ENCODE measurements around the gene PTPRD. TPM values are rescaled to one million over a fixed set of nuclear protein-coding genes. Genes with fewer than 3 reads are reported as not detected.

The PTPRD gene
- total RNA-seq, 2 experiments from 2014 or later = not detected

DNA sequence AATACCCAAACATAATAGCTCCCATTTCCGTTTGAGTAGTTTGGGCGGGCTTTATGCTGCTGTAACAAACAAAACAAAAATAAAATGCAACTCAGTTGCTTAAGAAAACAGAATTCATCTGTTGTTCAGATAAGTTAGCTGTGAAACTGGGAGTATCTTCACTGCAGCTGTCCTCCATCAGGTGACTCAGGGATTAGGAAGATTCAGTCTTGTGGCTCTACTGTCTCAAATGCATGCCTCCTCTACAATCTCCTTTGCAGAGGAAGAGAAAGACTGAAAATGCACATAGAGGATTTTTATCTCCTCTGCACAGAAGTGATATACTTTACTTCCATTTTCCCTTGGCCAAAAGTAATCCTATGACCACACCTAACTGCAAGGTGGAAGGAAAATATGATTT, 883.7 kb downstream of the PTPRD start:
- Mint-ChIP-seq H3K36me3 (ENCODE audit: low read depth) (no peaks in the 10 kb centered on the region), H3K27me3 (no peaks in the 10 kb centered on the region), H3K4me3 (no peak overlapping the region), H3K27ac (no peak overlapping the region), H3K4me1 (no peaks in the 10 kb centered on the region), H3K9me3 (ENCODE audit: low read depth) (peaks cover 4% of the 10 kb centered on the region)
- DNase-seq (no peak), ATAC-seq (no peak)
- CTCF ChIA-PET = no interaction called here
- POLR2A ChIA-PET = no interaction called here
- intact Hi-C loops (cut with DNase I, micrococcal nuclease) = no loop called here

DNA sequence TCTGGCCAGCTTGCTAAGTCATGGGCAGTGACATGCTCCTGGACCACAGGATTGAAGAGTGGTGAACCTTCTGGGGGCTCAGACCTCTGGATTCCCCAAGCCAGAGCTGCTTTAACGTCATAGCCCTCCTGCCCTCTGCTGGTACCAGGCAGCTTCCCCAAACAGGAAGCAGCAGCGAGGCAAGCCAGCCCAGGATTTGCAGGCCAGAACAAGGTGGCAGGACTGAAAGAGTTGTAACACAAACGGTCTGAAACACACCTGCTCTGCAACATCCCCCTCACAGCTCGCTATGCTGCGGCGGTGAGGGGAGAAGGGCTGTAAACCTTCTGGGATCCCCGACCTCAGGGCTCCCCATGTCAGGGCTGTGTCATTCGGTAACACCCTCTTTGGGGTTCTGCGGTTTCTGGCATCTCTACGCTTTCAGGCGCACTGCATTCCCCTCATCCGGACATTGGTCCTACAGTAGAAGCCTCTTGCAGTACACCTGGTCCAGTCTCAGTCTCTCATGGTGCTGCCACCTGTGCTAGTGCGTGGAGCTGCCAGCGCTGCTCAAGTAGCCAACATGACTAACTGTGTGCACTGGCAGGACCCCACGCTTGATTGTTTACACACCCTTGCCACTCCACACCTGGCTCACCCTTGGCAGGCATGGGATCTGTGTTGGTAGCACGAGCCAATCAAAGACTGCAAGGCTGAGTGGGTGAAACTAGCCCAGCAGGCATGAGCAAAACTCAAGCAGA, 893.3 kb downstream of the PTPRD start:
- no peaks in the 10 kb centered on the region for H3K27me3 Mint-ChIP-seq
- no peaks in the 10 kb centered on the region for H3K9me3 Mint-ChIP-seq (ENCODE audit: low read depth)
- intact Hi-C loops (cut with DNase I, micrococcal nuclease) = no loop called here
- H3K36me3 Mint-ChIP-seq (ENCODE audit: low read depth) = no peaks in the 10 kb centered on the region
- POLR2A ChIA-PET = no interaction called here
- no peaks in the 10 kb centered on the region for H3K4me1 Mint-ChIP-seq
- no peak for DNase-seq
- CTCF ChIA-PET = no interaction called here
- H3K4me3 Mint-ChIP-seq = no peak overlapping the region
- no peak for ATAC-seq
- H3K27ac Mint-ChIP-seq = no peak overlapping the region

DNA sequence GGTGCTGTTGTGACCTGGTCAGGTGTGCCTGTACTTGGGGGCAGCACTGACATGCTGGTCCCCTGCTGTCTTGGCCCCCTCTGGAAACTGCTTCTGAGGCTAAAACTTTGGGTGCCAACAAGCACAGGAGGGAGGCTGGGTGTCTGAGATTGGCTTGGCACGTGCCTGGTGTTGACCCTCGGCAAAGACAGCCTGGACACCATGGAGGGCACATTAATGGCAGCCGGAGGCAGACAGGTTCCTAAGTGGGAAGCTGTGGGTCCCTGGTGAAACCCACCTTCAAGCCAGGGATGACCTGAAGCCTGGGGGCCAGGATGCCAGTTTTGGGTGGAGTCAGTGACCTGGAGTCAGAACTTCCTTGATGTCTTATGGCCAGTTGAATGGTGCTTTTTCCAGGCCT, 894.1 kb downstream of the PTPRD start:
- POLR2A ChIA-PET = no interaction called here
- CTCF ChIA-PET = no interaction called here
- Mint-ChIP-seq H3K27me3 (no peaks in the 10 kb centered on the region), H3K4me3 (no peak overlapping the region), H3K36me3 (ENCODE audit: low read depth) (no peaks in the 10 kb centered on the region), H3K4me1 (no peaks in the 10 kb centered on the region), H3K9me3 (ENCODE audit: low read depth) (no peaks in the 10 kb centered on the region), H3K27ac (no peak overlapping the region)
- intact Hi-C loops (cut with DNase I, micrococcal nuclease) = no loop called here
- ATAC-seq (no peak), DNase-seq (no peak)

DNA sequence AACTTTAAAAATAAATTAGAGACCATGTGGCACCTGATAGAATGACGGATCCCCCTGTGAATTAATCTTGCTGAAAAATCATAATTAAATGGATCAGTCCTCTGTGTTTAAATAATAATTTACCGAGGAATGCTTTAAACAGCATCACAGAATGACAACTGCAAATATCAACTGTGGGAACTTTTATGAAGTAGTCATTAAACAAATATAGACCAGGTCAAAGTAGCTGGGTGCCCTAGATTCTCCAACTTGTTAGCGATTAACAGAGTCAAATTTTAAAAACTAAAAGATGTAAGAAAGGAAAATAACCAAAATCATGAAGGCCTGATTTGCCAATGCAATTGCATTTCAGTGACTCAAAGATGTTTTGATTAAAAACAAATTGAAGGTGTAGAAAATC, 933.4 kb downstream of the PTPRD start:
- H3K4me1 Mint-ChIP-seq = no peaks in the 10 kb centered on the region
- no peaks in the 10 kb centered on the region for H3K9me3 Mint-ChIP-seq (ENCODE audit: low read depth)
- H3K27ac Mint-ChIP-seq = no peak overlapping the region
- intact Hi-C loops (cut with DNase I, micrococcal nuclease) = no loop called here
- POLR2A ChIA-PET = no interaction called here
- no peak overlapping the region for H3K4me3 Mint-ChIP-seq
- H3K36me3 Mint-ChIP-seq (ENCODE audit: low read depth) = no peaks in the 10 kb centered on the region
- ATAC-seq (no peak), DNase-seq (no peak)
- CTCF ChIA-PET = no interaction called here
- H3K27me3 Mint-ChIP-seq = no peaks in the 10 kb centered on the region

DNA sequence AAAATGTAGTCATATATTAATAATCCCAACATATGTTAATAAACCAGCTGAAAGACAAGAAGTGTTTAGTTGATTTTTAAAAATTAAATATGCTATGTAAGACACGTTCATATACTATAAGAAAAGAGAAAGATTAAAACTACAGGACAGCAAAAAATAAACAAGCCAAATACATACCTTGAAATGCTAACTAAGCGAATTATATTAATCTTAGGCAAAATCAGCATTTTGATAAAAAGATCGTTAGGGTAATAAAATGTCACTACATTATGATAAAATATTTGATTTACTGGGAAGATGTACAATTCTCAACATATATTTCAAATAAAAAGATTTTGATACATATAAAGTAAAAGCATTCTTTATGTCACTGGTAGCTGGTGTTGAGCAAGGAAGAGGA, 938.3 kb downstream of the PTPRD start:
- intact Hi-C loops (cut with DNase I, micrococcal nuclease) = no loop called here
- H3K4me3 Mint-ChIP-seq = no peak overlapping the region
- H3K27me3 Mint-ChIP-seq = no peaks in the 10 kb centered on the region
- H3K27ac Mint-ChIP-seq = no peak overlapping the region
- H3K36me3 Mint-ChIP-seq (ENCODE audit: low read depth) = no peaks in the 10 kb centered on the region
- H3K9me3 Mint-ChIP-seq (ENCODE audit: low read depth) = no peaks in the 10 kb centered on the region
- DNase-seq (no peak), ATAC-seq (no peak)
- no peaks in the 10 kb centered on the region for H3K4me1 Mint-ChIP-seq
- POLR2A ChIA-PET = no interaction called here
- CTCF ChIA-PET = no interaction called here

DNA sequence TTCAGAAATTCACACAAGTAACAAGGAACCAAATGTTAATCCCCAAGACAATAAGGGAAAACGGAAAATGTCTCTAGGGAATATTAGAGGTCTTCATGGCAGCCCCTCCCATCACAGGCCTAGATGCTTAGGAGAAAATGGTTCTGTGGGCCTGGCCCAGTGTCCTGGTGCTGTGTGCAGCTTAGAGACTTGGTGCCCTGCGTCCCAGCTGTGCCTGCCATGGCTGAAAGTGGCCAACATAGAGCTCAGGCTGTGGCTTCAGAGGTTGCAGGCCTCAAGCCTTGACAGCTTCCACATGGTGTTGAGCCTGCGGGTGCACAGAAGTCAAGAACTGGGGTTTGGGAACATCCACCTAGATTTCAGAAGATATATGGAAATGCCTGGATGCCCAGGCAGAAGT, 942.3 kb downstream of the PTPRD start:
- H3K27ac Mint-ChIP-seq = no peak overlapping the region
- no peak overlapping the region for H3K4me3 Mint-ChIP-seq
- H3K9me3 Mint-ChIP-seq (ENCODE audit: low read depth) = no peaks in the 10 kb centered on the region
- H3K36me3 Mint-ChIP-seq (ENCODE audit: low read depth) = no peaks in the 10 kb centered on the region
- DNase-seq (no peak), ATAC-seq (no peak)
- no peaks in the 10 kb centered on the region for H3K27me3 Mint-ChIP-seq
- ChIA-PET CTCF (interaction anchor here (0.7 kb wide), 1 partner anchor 340 kb away, joined by 3 read pairs; no protein-coding TSS in a partner anchor), POLR2A (no interaction called here)
- no peaks in the 10 kb centered on the region for H3K4me1 Mint-ChIP-seq
- intact Hi-C loops (cut with DNase I, micrococcal nuclease) = no loop called here

DNA sequence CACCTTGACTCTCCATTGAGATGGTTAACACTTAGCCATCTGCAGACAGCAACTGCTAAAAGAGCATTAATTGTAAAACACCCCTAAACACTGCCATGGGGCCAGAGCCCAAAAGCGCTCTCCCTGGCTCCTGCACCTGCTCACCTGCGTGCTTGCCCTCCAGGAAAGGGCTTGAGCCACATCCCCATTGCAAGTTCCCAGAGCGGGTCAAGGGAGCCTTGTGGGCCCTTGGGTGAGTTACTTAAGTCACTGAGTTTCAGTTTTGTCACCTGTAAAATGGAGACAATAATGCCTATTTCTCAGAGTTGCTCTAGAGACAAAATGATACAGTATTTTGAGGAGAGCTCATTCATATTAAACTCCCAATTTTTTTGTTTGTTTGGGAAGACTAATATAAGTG, 967.8 kb downstream of the PTPRD start:
- Mint-ChIP-seq H3K27ac (no peak overlapping the region), H3K4me3 (no peak overlapping the region), H3K27me3 (no peaks in the 10 kb centered on the region), H3K36me3 (ENCODE audit: low read depth) (no peaks in the 10 kb centered on the region), H3K9me3 (ENCODE audit: low read depth) (no peaks in the 10 kb centered on the region), H3K4me1 (no peaks in the 10 kb centered on the region)
- ChIA-PET POLR2A (no interaction called here), CTCF (no interaction called here)
- ATAC-seq (no peak), DNase-seq (no peak)
- intact Hi-C loops (cut with DNase I, micrococcal nuclease) = no loop called here

DNA sequence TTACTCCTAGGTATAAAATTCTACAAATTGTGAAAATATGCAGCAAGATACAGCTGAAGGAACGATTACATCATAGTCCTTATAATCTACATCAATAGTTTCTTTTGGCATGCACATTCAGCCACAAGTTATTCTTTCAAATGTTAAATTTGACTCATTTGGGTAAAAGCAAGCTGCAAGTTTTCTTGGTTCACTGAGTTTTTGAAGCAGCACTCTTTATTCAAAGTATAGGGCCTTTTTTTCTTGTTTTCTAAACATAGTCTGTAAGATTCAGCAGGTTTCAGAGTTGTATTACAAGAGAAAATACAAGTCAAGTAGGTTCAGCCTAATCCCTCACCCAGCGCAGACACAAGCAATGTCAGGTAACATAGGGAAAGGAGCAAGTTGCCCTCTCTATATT, 981.5 kb downstream of the PTPRD start:
- Mint-ChIP-seq H3K4me1 (no peaks in the 10 kb centered on the region), H3K27me3 (no peaks in the 10 kb centered on the region), H3K27ac (no peak overlapping the region), H3K4me3 (no peak overlapping the region), H3K9me3 (ENCODE audit: low read depth) (no peaks in the 10 kb centered on the region), H3K36me3 (ENCODE audit: low read depth) (no peaks in the 10 kb centered on the region)
- DNase-seq = no peak
- CTCF ChIA-PET = no interaction called here
- ATAC-seq = no peak
- intact Hi-C loops (cut with DNase I, micrococcal nuclease) = no loop called here
- POLR2A ChIA-PET = no interaction called here

DNA sequence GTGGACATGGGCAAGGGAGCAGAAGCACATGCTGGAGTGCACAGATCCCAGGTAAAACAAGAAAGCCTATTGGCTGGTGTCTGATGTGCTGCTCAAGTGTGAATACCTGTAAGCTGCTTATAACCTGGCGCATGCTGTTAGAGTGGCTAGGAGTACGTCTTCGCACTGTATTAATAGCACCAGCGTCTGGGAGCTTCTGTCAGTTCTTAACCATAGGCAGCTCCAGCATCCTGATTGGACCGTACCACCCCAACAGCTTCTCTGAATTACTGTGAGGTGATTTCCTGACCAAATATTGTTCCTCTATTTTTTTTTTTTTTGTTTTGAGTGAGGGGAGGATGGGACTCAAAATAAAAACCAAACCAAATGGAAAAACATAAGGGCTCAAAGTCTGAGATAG, 987.6 kb downstream of the PTPRD start:
- DNase-seq (no peak), ATAC-seq (no peak)
- ChIA-PET CTCF (no interaction called here), POLR2A (no interaction called here)
- Mint-ChIP-seq H3K4me1 (no peaks in the 10 kb centered on the region), H3K9me3 (ENCODE audit: low read depth) (no peaks in the 10 kb centered on the region), H3K36me3 (ENCODE audit: low read depth) (no peaks in the 10 kb centered on the region), H3K27me3 (no peaks in the 10 kb centered on the region), H3K4me3 (no peak overlapping the region), H3K27ac (no peak overlapping the region)
- intact Hi-C loops (cut with DNase I, micrococcal nuclease) = no loop called here

DNA sequence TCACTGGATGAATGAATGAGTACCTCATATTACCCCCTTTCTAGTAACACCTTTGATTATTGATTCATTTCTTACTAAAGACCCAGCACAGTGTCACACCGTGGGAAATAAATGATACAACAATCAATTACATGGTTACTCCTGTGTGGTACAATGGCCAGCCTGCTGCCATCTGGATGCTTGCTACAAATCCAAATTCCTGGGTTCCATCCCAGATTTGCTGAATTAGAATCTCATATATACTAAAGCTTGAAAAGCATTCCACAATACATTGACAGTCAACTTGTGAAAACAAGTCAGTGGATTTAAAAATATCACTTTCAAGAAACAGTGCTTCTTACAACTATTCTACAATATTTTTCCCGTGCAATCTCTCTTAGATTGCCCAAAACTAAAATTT, 989.3 kb downstream of the PTPRD start:
- Mint-ChIP-seq H3K27me3 (no peaks in the 10 kb centered on the region), H3K4me3 (no peak overlapping the region), H3K9me3 (ENCODE audit: low read depth) (no peaks in the 10 kb centered on the region), H3K4me1 (no peaks in the 10 kb centered on the region), H3K27ac (no peak overlapping the region), H3K36me3 (ENCODE audit: low read depth) (no peaks in the 10 kb centered on the region)
- ATAC-seq (no peak), DNase-seq (no peak)
- POLR2A ChIA-PET = no interaction called here
- intact Hi-C loops (cut with DNase I, micrococcal nuclease) = no loop called here
- CTCF ChIA-PET = interaction anchor here (0.9 kb wide), 1 partner anchor 168 kb away, joined by 3 read pairs; no protein-coding TSS in a partner anchor

DNA sequence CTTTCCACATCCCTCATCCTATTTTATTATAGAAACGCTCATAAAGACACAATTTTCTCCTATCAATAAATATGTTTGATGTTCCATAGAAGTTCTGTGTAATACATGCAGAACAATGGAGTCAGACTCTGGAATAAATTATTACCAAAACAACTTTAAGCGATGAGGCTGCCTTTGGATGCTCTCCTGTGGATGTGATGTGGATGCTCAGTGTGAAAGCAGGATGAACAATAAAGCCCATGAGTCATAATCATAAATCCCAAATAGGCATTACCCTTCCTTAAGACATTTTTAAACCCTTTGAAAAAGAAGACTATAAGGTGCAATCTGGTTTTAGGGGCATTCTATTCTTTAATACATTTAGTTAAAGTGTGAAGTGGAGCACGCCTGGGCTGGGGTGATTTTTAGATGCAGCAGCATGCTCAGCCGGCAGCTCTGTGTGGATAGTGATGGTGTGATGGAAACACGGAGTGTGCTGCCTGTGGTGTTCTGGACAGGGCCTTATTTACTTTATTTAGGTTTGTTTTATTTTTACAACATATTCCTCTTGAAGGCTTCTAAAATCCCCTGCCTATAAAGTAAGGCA, 991.4 kb downstream of the PTPRD start:
- POLR2A ChIA-PET = no interaction called here
- no peak overlapping the region for H3K4me3 Mint-ChIP-seq
- H3K4me1 Mint-ChIP-seq = no peaks in the 10 kb centered on the region
- DNase-seq = no peak
- intact Hi-C loops (cut with DNase I, micrococcal nuclease) = no loop called here
- ATAC-seq = no peak
- no peaks in the 10 kb centered on the region for H3K36me3 Mint-ChIP-seq (ENCODE audit: low read depth)
- no peaks in the 10 kb centered on the region for H3K9me3 Mint-ChIP-seq (ENCODE audit: low read depth)
- CTCF ChIA-PET = no interaction called here
- no peaks in the 10 kb centered on the region for H3K27me3 Mint-ChIP-seq
- no peak overlapping the region for H3K27ac Mint-ChIP-seq

DNA sequence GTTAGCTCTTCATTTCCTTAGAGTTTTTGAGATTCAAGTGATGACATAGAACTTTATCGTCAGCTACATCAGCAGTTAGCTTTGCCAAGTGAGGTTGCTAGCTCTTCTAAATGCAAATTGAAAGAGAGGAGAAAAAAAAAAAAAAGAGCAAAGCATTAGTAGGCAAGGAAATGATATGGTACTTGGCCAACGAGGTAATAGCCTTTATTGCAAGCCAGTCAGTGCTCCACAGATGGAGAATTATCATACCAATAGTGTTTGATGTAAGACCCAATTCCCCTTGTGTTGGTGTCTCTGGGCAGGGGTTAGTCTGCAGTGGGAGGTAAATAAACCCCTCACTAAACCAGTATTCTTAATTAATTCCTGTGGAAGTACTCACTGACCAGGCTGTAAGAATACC, 992.1 kb downstream of the PTPRD start:
- Mint-ChIP-seq H3K4me1 (no peaks in the 10 kb centered on the region), H3K4me3 (no peak overlapping the region), H3K27ac (no peak overlapping the region), H3K9me3 (ENCODE audit: low read depth) (no peaks in the 10 kb centered on the region), H3K36me3 (ENCODE audit: low read depth) (no peaks in the 10 kb centered on the region), H3K27me3 (no peaks in the 10 kb centered on the region)
- intact Hi-C loops (cut with DNase I, micrococcal nuclease) = no loop called here
- ATAC-seq = no peak
- ChIA-PET POLR2A (no interaction called here), CTCF (no interaction called here)
- no peak for DNase-seq

DNA sequence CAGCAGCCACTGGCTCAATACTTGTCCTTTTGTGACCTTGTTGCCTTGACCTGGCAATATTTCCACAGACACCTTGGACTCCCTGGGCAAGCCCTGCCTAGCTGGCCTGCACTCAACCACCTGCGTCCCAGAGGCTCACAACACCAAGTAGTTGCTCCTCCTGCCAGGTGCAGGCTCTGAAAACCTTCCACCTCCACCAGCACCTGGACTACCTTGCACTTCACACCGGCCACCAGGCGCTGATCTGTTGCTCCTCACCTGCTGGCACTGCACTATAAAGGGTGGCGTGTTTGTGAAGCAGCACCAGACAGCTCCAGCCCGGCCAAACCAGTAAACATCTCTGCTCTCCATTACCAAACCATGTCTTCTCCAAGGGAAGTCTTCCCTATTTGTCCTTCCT, 997.7 kb downstream of the PTPRD start:
- no peak overlapping the region for H3K4me3 Mint-ChIP-seq
- ChIA-PET CTCF (no interaction called here), POLR2A (no interaction called here)
- intact Hi-C loops (cut with DNase I, micrococcal nuclease) = no loop called here
- peaks cover 7% of the 10 kb centered on the region for H3K4me1 Mint-ChIP-seq
- H3K36me3 Mint-ChIP-seq (ENCODE audit: low read depth) = no peaks in the 10 kb centered on the region
- no peak for DNase-seq
- H3K9me3 Mint-ChIP-seq (ENCODE audit: low read depth) = no peaks in the 10 kb centered on the region
- H3K27ac Mint-ChIP-seq = no peak overlapping the region
- no peaks in the 10 kb centered on the region for H3K27me3 Mint-ChIP-seq
- no peak for ATAC-seq

All from activated CD4-positive, alpha-beta T cell treated with anti-CD3 and anti-CD28 coated beads for 36 hours (primary cell).